Endothelial cell (in vitro differentiated cells): ENCODE data around the gene NBAS. TPM values are rescaled to one million over a fixed set of nuclear protein-coding genes. Genes with fewer than 3 reads are reported as not detected.

Experiments used
- DNase-seq: peaks from one replicate; pipeline ENCODE4 v3.0.0; 2021; ENCODE audit warnings: low spot score
- H3K27ac Mint-ChIP-seq: one replicate; pipeline ENCODE4 v1.8.0; 2021; ENCODE audit warnings: mixed read lengths, inconsistent platforms; ENCODE audit not compliant: unreplicated experiment
- H3K27me3 Mint-ChIP-seq: one replicate; pipeline ENCODE4 v1.8.0; 2021; ENCODE audit warnings: mild to moderate bottlenecking, moderate library complexity, mixed read lengths, inconsistent platforms; ENCODE audit not compliant: unreplicated experiment
- H3K36me3 Mint-ChIP-seq: one replicate; pipeline ENCODE4 v1.8.0; 2021; ENCODE audit warnings: mild to moderate bottlenecking, low read depth, mixed read lengths, inconsistent platforms; ENCODE audit not compliant: unreplicated experiment
- H3K4me1 Mint-ChIP-seq: one replicate; pipeline ENCODE4 v1.8.0; 2021; ENCODE audit warnings: mild to moderate bottlenecking, mixed read lengths, inconsistent platforms; ENCODE audit not compliant: unreplicated experiment
- H3K4me3 Mint-ChIP-seq: one replicate; pipeline ENCODE4 v1.8.0; 2021; ENCODE audit warnings: mild to moderate bottlenecking, mixed read lengths, inconsistent platforms; ENCODE audit not compliant: unreplicated experiment
- H3K9me3 Mint-ChIP-seq: one replicate; pipeline ENCODE4 v1.8.0; 2021; ENCODE audit warnings: mixed read lengths, inconsistent platforms; ENCODE audit not compliant: unreplicated experiment
- total RNA-seq: library from RNA; stranded (reverse); fragmentation: NEBNext Ultra II Directional; extraction: Animal tissue kit (Norgen Biotek cat#: 25700); gene quantifications from one replicate; pipeline ENCODE4 v1.2.1, GENCODE V29; 2021; ENCODE audit not compliant: unreplicated experiment
- TF ChIP-seq, protein P1 (sequence below): fragments of 200-600 bp; sonication (generic); IDR thresholded peaks from one replicate; pipeline ENCODE4 v1.5.0; 2021; ENCODE audit warnings: antibody characterized with exemption; ENCODE audit not compliant: unreplicated experiment

The NBAS gene
- total RNA-seq, 1 donor from 2014 or later = 52.8 TPM

DNA sequence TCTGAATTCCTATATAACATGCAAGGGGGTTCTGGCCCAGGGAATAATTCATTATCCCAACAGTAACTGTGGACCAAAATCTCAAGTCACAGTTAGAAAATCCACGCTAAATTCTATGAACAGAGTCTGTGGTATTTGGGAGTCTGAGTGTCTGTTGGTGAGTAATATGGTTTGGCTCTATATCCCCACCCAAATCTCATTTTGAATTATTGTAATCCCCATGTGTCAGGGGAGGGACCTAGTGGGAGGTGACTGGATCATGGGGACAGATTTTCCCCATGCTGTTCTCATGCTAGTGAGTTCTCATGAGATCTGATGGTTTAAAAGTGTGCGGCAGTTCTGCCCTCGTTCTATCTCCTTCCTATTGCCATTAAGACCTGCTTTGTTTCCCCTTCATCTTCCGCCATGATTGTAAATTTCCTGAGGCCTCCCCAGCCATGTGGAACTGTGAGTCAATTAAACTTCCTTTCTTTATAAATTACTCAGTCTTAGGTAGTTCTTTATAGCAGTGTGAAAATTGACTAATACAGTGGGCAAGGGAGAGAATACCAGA, 68.3 kb downstream of the NBAS start:
- TF ChIP-seq, protein P1, sequence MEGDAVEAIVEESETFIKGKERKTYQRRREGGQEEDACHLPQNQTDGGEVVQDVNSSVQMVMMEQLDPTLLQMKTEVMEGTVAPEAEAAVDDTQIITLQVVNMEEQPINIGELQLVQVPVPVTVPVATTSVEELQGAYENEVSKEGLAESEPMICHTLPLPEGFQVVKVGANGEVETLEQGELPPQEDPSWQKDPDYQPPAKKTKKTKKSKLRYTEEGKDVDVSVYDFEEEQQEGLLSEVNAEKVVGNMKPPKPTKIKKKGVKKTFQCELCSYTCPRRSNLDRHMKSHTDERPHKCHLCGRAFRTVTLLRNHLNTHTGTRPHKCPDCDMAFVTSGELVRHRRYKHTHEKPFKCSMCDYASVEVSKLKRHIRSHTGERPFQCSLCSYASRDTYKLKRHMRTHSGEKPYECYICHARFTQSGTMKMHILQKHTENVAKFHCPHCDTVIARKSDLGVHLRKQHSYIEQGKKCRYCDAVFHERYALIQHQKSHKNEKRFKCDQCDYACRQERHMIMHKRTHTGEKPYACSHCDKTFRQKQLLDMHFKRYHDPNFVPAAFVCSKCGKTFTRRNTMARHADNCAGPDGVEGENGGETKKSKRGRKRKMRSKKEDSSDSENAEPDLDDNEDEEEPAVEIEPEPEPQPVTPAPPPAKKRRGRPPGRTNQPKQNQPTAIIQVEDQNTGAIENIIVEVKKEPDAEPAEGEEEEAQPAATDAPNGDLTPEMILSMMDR = no peak
- Mint-ChIP-seq H3K9me3 (no peaks in the 10 kb centered on the region), H3K27ac (no peak overlapping the region), H3K4me3 (no peak overlapping the region), H3K36me3 (no peaks in the 10 kb centered on the region), H3K27me3 (no peaks in the 10 kb centered on the region), H3K4me1 (no peaks in the 10 kb centered on the region)
- DNase-seq = no peak

DNA sequence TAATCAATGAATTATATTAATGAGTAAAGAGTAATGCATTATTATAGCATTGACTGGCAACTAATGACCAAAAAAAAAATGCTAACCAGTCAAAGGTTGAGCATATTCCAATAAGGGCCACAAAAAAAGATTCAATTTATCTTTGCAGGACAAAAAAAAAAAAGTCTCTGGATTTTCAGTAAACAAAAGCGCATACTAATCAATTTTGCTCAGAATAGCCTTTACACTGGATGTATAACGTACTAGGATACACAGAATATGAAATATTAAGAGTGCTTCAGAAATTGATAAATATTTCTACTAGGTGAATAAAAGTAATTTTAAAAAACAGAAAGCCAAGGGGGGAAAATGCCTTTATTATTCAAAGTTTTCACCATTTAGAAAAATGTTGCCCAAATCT, 74.4 kb downstream of the NBAS start:
- DNase-seq = no peak
- Mint-ChIP-seq H3K4me3 (no peak overlapping the region), H3K4me1 (no peaks in the 10 kb centered on the region), H3K27me3 (no peaks in the 10 kb centered on the region), H3K27ac (no peak overlapping the region), H3K36me3 (peaks cover 7% of the 10 kb centered on the region), H3K9me3 (no peaks in the 10 kb centered on the region)
- TF ChIP-seq, protein P1 = no peak

DNA sequence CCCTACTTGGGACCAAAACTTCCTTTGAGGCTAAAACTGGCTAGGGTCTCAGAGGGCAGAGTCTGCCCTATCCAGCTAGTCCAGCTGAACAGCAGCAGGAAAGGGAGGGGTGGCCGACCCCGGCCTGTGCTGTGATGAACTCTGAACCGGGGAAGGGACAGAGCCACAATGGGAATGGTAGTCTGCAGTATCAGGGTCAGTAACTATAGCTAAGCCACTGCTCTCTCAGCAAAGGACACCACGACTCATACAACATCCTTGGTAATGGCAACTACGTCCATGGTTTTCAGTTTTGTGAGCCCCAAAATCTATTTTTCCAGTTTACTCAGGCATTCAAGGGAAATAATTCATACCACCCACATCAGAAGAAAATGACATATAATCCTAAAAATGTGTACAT, 75.2 kb downstream of the NBAS start:
- H3K4me3 Mint-ChIP-seq = no peak overlapping the region
- no peaks in the 10 kb centered on the region for H3K27me3 Mint-ChIP-seq
- H3K9me3 Mint-ChIP-seq = no peaks in the 10 kb centered on the region
- TF ChIP-seq, protein P1 = no peak
- H3K36me3 Mint-ChIP-seq = peaks cover 11% of the 10 kb centered on the region
- H3K27ac Mint-ChIP-seq = no peak overlapping the region
- H3K4me1 Mint-ChIP-seq = no peaks in the 10 kb centered on the region
- no peak for DNase-seq

DNA sequence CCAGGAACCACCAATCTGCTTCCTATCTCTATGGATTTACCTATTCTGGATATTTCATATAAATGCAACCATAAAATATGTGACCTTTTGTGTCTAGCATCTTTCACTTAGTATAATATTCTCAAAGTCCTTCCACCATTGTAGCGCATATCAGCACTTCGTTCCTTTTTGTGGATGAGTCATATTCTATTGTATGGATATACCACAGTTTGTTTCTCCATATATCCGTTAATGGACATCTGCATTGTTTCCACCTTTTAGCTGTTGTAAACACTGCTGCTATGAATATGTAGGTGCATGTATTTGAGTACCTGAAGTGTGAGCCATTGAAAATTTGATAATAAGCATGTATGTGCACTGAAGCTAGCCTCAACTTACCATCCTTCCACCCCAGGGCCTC, 80.1 kb downstream of the NBAS start:
- H3K27me3 Mint-ChIP-seq = no peaks in the 10 kb centered on the region
- H3K27ac Mint-ChIP-seq = no peak overlapping the region
- H3K9me3 Mint-ChIP-seq = no peaks in the 10 kb centered on the region
- peaks cover 11% of the 10 kb centered on the region for H3K36me3 Mint-ChIP-seq
- TF ChIP-seq, protein P1 = no peak
- no peak for DNase-seq
- H3K4me1 Mint-ChIP-seq = no peaks in the 10 kb centered on the region
- H3K4me3 Mint-ChIP-seq = no peak overlapping the region

DNA sequence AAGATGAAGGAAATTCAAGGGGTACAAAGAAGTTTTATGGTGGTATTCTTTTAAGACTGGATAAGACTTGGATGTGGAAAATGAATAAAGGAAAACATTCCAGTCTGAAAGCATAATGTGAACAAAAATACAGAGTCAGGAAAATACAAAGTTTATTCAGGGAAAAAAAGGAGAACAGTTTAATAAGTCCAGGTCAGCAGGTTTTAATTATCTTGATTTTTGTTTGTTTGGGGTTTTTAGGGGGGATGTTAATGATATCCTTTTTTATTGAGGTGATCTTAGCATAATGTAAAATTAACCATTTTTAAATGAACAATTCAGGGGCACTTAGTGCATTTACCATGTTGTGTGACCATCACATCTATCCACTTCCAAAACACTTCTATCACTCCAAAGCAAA, 80.6 kb downstream of the NBAS start:
- no peak for DNase-seq
- Mint-ChIP-seq H3K9me3 (no peaks in the 10 kb centered on the region), H3K27me3 (no peaks in the 10 kb centered on the region), H3K4me1 (no peaks in the 10 kb centered on the region), H3K4me3 (no peak overlapping the region), H3K36me3 (peaks cover 11% of the 10 kb centered on the region), H3K27ac (no peak overlapping the region)
- TF ChIP-seq, protein P1 = no peak
